Measurements from ENCODE around the gene TUBB1. TPM values are rescaled to one million over a fixed set of nuclear protein-coding genes. Genes with fewer than 3 reads are reported as not detected.

The TUBB1 gene
- polyA plus RNA-seq, 1 donor (not counting 4 experiments of a cell fraction or from before 2014, with no cell fraction given), result 0.03 TPM

- Histone ChIP-seq H4K20me1 (ENCODE audit: control insufficient read depth, extremely low read depth, insufficient read depth, low read length) (no peaks in the 10 kb centered on the region), H3K9me3 (ENCODE audit: control insufficient read depth, low read depth, low read length) (no peaks in the 10 kb centered on the region), H2AFZ (ENCODE audit: control insufficient read depth, low read length) (no peak overlapping the region), H3K4me2 (ENCODE audit: control insufficient read depth, extremely low read depth, insufficient read depth, low read depth, low read length) (no peak overlapping the region), H3K4me3 (ENCODE audit: control insufficient read depth in 2 of 3, extremely low read depth in 1 of 3, insufficient read depth in 2 of 3, low read depth in 1 of 3, low read length in 3 of 3) (no peak overlapping the region), H3K4me1 (ENCODE audit: control insufficient read depth, extremely low read depth, insufficient read depth, low read length) (peaks cover 14% of the 10 kb centered on the region), H3K79me2 (ENCODE audit: control insufficient read depth, insufficient read depth, low read length) (peaks cover 16% of the 10 kb centered on the region), H3K9ac (ENCODE audit: control insufficient read depth, extremely low read depth, insufficient read depth, low read length) (no peak overlapping the region), H3K27me3 (ENCODE audit: control insufficient read depth, extremely low read depth, insufficient read depth, low read length) (no peaks in the 10 kb centered on the region), H3K36me3 (ENCODE audit: control insufficient read depth in 2 of 2, extremely low read depth in 1 of 2, insufficient read depth in 2 of 2, low read length in 2 of 2) (peaks cover 13 to 24% of the 10 kb centered on the region in 2 experiments), H3K27ac (ENCODE audit: control insufficient read depth, insufficient read depth, low read length) (no peak overlapping the region), H3K9me1 (ENCODE audit: control insufficient read depth, extremely low read depth, insufficient read depth, low read length) (no peaks in the 10 kb centered on the region)
- dilution Hi-C loops (cut with MboI; ENCODE audit: extremely low pct_ligation_motif_present, low sequenced_read_pairs), result no loop called here
- FAIRE-seq, result no peak
- no peak for TF ChIP-seq CTCF (optimal IDR thresholded peaks at IDR 0.05 in 1 of 3, IDR thresholded peaks at IDR 0.05 in 1 of 3, conservative IDR thresholded peaks at IDR 0.05 in 1 of 3; ENCODE audit: extremely low read depth in 1 of 3, insufficient read depth in 2 of 3, low read length in 3 of 3)
- TF ChIP-seq EZH2 (IDR thresholded peaks at IDR 0.05; ENCODE audit: low read length), result no peak
- no peak for DNase-seq (ENCODE audit: low read depth, low spot score)
Measured at GRCh38 chr20:59003836-59004492, 15.3 kb upstream of the TUBB1 start.

- Histone ChIP-seq H3K4me3 (ENCODE audit: control insufficient read depth in 2 of 3, extremely low read depth in 1 of 3, insufficient read depth in 2 of 3, low read depth in 1 of 3, low read length in 3 of 3) (no peak overlapping the region), H3K27ac (ENCODE audit: control insufficient read depth, insufficient read depth, low read length) (no peak overlapping the region), H2AFZ (ENCODE audit: control insufficient read depth, low read length) (no peak overlapping the region), H4K20me1 (ENCODE audit: control insufficient read depth, extremely low read depth, insufficient read depth, low read length) (no peaks in the 10 kb centered on the region), H3K79me2 (ENCODE audit: control insufficient read depth, insufficient read depth, low read length) (peaks cover 16% of the 10 kb centered on the region), H3K9ac (ENCODE audit: control insufficient read depth, extremely low read depth, insufficient read depth, low read length) (no peak overlapping the region), H3K4me1 (ENCODE audit: control insufficient read depth, extremely low read depth, insufficient read depth, low read length) (peaks cover 14% of the 10 kb centered on the region), H3K36me3 (ENCODE audit: control insufficient read depth in 2 of 2, extremely low read depth in 1 of 2, insufficient read depth in 2 of 2, low read length in 2 of 2) (peaks cover 10 to 21% of the 10 kb centered on the region in 2 experiments), H3K4me2 (ENCODE audit: control insufficient read depth, extremely low read depth, insufficient read depth, low read depth, low read length) (no peak overlapping the region), H3K27me3 (ENCODE audit: control insufficient read depth, extremely low read depth, insufficient read depth, low read length) (no peaks in the 10 kb centered on the region), H3K9me3 (ENCODE audit: control insufficient read depth, low read depth, low read length) (no peaks in the 10 kb centered on the region), H3K9me1 (ENCODE audit: control insufficient read depth, extremely low read depth, insufficient read depth, low read length) (no peaks in the 10 kb centered on the region)
- FAIRE-seq, result no peak
- no peak for DNase-seq (ENCODE audit: low read depth, low spot score)
- TF ChIP-seq EZH2 (IDR thresholded peaks at IDR 0.05; ENCODE audit: low read length) (no peak), CTCF (optimal IDR thresholded peaks at IDR 0.05 in 1 of 3, IDR thresholded peaks at IDR 0.05 in 1 of 3, conservative IDR thresholded peaks at IDR 0.05 in 1 of 3; ENCODE audit: extremely low read depth in 1 of 3, insufficient read depth in 2 of 3, low read length in 3 of 3) (no peak)
- dilution Hi-C loops (cut with MboI; ENCODE audit: extremely low pct_ligation_motif_present, low sequenced_read_pairs), result no loop called here
Measured at GRCh38 chr20:59004493-59004762, 14.8 kb upstream of the TUBB1 start.

All from keratinocyte (primary cell).